ENCODE measurements around the gene QRFP.

Gene QRFP, protein sequence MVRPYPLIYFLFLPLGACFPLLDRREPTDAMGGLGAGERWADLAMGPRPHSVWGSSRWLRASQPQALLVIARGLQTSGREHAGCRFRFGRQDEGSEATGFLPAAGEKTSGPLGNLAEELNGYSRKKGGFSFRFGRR

DNA sequence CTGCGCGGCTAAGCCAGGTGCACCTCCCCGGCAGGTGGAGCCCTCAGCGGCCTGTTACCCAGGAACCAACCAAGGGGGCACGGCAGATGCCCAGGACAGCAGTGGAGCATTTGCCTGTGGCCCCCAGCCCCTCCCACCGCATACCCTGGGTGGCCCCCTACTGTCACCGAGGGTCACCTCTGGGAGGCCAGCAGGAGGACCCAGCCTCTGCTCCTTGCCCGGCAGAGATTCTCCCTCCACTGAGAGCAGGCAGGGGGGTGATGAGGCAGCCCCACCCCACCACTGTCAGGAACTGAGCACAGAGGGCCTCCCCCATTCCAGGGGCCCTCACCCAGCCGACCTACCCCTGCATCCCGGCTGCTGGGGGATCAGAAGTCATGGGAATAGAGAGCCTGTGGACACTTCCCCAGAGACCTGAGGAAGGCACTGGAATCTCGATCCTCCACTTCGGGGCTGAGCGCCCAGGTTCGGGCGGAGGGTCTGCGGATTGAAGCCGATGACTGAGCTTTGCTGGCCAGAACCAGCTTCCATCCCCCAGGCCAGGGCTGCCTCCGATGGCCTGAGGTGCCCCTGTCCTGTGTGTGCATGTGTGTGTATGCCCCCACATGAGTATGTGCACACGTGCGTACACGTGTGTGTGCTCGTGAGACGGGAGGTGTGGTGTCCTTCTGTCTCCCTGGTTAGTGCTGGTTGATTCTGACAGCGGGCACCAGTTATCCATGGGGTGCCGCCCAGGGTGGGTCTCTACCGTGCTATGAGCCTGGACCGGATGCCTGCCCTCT is at the start of gene QRFP:
QRFP (minus strand) TSS at position 580 of the 782 bp plus-strand sequence. CDS start 2,974 bp downstream, outside the sequence.
- no peak for DNase-seq (ENCODE audit: low read depth)
- no peak within 1 kb of the TSS for H3K4me3 ChIP-seq (ENCODE audit: low read depth, low read length)
- TF ChIP-seq, protein P1, sequence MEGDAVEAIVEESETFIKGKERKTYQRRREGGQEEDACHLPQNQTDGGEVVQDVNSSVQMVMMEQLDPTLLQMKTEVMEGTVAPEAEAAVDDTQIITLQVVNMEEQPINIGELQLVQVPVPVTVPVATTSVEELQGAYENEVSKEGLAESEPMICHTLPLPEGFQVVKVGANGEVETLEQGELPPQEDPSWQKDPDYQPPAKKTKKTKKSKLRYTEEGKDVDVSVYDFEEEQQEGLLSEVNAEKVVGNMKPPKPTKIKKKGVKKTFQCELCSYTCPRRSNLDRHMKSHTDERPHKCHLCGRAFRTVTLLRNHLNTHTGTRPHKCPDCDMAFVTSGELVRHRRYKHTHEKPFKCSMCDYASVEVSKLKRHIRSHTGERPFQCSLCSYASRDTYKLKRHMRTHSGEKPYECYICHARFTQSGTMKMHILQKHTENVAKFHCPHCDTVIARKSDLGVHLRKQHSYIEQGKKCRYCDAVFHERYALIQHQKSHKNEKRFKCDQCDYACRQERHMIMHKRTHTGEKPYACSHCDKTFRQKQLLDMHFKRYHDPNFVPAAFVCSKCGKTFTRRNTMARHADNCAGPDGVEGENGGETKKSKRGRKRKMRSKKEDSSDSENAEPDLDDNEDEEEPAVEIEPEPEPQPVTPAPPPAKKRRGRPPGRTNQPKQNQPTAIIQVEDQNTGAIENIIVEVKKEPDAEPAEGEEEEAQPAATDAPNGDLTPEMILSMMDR (IDR thresholded peaks at IDR 0.05; ENCODE audit: control insufficient read depth, extremely low read depth, insufficient read depth), result no peak

DNA sequence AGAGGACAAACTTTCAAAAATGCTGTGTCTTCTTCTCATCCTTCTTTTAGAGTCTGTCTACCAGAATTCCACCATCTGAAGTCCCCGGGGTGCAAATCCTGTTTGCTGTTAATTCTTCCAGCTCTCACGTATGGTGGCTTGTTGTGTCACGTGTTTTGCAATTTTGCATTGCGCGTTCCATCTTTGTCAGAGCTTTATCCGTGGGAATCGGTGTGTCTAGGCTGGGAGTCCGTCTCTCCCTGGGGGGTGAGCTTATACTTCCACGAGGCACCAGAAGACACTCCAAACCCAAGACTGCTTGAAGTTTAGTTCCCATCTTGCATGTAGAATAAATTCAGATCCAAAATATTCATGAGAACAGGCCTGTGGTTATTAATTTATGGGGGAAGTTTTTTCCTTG is 48.6 kb upstream of the QRFP start:
- TF ChIP-seq, protein P1 (IDR thresholded peaks at IDR 0.05; ENCODE audit: control insufficient read depth, extremely low read depth, insufficient read depth), result no peak
- H3K4me3 ChIP-seq (ENCODE audit: low read depth, low read length), result no peak overlapping the region
- no peak for DNase-seq (ENCODE audit: low read depth)

DNA sequence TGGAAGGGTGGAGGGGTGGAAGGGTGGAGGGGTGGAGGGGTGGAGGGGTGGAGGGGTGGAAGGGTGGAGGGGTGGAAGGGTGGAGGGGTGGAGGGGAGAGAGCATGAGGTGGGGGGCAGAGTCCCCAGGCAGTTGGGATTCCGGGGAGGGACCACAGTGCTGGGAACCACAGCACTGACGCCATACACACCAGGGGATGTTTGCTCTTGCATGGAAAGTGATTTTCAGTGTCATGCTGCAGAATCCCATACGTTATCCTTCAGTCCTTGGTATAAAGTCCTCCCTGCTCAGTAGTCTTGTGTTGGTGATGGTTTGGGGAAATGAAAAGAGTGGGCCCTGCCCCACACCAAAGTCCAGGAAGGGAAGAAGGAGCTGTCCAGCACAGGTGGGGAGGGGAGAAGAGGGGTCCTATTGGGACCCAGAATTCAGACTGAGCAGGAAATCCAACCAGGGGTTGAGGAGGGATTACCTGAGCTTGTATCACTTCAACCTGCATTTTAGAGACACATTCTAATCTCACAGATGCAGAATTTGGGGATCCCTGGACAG is 48.0 kb upstream of the QRFP start:
- no peak overlapping the region for H3K4me3 ChIP-seq (ENCODE audit: low read depth, low read length)
- DNase-seq (ENCODE audit: low read depth), result no peak
- TF ChIP-seq, protein P1 (IDR thresholded peaks at IDR 0.05; ENCODE audit: control insufficient read depth, extremely low read depth, insufficient read depth), result no peak

DNA sequence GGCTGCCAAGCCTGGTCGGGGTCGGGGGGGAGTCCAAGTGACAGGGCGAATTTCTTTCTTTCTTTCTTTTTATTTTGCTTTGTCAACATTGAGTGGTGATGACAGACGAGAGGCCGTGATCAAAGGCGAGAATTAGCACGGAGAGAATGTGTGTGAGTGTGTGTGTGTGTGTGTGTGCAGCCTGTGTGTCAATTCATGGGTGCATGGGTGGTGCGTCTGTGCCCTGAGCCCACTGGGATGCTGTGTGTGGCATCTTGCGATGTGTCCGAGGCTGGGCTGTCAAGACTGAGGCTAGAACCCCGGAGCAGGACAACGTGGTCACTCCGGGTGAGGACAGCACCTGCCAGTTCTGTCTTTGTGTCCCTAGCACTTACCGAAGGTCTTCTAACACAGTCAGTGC is 47.2 kb upstream of the QRFP start:
- H3K4me3 ChIP-seq (ENCODE audit: low read depth, low read length), result no peak overlapping the region
- DNase-seq (ENCODE audit: low read depth), result no peak

DNA sequence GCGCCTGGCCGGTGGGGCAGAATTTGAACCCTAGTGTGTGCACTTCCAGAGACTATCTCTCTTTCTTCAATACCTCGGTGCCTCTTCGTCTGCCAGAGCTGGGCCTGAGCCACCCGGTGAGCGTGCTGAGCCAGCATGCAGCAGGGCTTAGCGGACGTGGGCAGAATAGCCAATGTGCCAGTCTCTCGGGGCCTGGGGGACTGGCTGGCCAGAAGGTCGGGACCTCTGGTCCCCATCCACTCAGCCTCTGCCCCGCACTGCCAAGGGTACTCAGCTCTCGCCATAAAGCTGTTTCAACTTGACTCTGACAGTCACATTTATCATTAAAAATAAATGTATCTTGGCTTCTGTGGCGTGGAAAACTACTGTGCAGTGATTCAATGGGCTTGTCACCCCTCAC is 46.6 kb upstream of the QRFP start:
- H3K4me3 ChIP-seq (ENCODE audit: low read depth, low read length), result no peak overlapping the region
- no peak for DNase-seq (ENCODE audit: low read depth)
- TF ChIP-seq, protein P1 (IDR thresholded peaks at IDR 0.05; ENCODE audit: control insufficient read depth, extremely low read depth, insufficient read depth), result no peak

More for the DNA sequence above, 47.2 kb upstream of the QRFP start:
- TF ChIP-seq, protein P1 (IDR thresholded peaks at IDR 0.05; ENCODE audit: control insufficient read depth, extremely low read depth, insufficient read depth), result no peak

DNA sequence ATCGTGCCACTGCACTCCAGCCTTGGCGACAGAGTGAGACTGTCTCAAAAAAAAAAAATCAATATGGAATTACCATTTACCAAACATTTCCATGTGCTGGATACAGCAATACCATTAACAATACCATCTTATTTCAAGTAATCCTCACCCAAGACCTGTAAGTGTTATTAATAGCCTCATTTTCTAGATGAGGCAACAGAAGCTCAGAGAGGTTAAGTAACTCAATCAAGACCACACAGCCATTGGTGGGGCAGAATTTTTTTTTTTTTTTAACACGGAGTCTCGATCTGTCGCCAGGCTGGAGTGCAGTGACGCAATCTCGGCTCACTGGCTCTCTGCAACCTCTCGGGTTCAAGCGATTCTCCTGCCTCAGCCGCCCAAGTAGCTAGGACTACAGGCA is 46.1 kb upstream of the QRFP start:
- TF ChIP-seq, protein P1 (IDR thresholded peaks at IDR 0.05; ENCODE audit: control insufficient read depth, extremely low read depth, insufficient read depth), result no peak
- H3K4me3 ChIP-seq (ENCODE audit: low read depth, low read length), result no peak overlapping the region
- DNase-seq (ENCODE audit: low read depth), result no peak
